K562 (cell line): ENCODE results near the gene SLC1A5. TPM values are rescaled to one million over a fixed set of nuclear protein-coding genes. Genes with fewer than 3 reads are reported as not detected.

Experiments
- E2F6 ChIP-seq, 2 experiments: IDR thresholded peaks; 2 replicates each; pipeline ENCODE4 v1.6.1; 2011; ENCODE audit warnings: borderline replicate concordance in 1 of 2, control low read depth in 1 of 2, low read depth in 1 of 2, low read length in 1 of 2, mild to moderate bottlenecking in 1 of 2, mixed read lengths in 1 of 2, moderate library complexity in 1 of 2; ENCODE audit not compliant: insufficient read depth in 1 of 2, insufficient read length in 1 of 2, poor library complexity in 1 of 2, severe bottlenecking in 1 of 2; ENCODE audit errors: extremely low read depth in 1 of 2
- ESRRB ChIP-seq: fragments of 250-450 bp; sonication (Bioruptor Pico); IDR thresholded peaks from 2 replicates; pipeline ENCODE4 v1.5.0; 2020; ENCODE audit warnings: mild to moderate bottlenecking, moderate library complexity, borderline replicate concordance
- EZH2 ChIP-seq: IDR thresholded peaks from 2 replicates; pipeline ENCODE4 v1.6.1; 2012; ENCODE audit warnings: low read depth, mild to moderate bottlenecking, inconsistent platforms, low read length, borderline replicate concordance
- FOXJ2 ChIP-seq: fragments of 200-800 bp; sonication (Bioruptor generic); IDR thresholded peaks from 2 replicates; pipeline ENCODE4 v1.6.1; 2016; ENCODE audit warnings: missing genetic modification characterization, missing compliant biosample characterization
- GABPA ChIP-seq: fragments of 200-800 bp; sonication (Bioruptor generic); conservative IDR thresholded peaks from 2 replicates; pipeline ENCODE4 v1.6.1; 2016; ENCODE audit warnings: low read depth, missing genetic modification characterization, missing compliant biosample characterization
- MBD2 ChIP-seq: sonication (generic); IDR thresholded peaks from 2 replicates; pipeline ENCODE4 v1.6.1; 2016; ENCODE audit warnings: low read depth, borderline replicate concordance
- NR1H2 ChIP-seq: sonication (generic); formaldehyde crosslinking; IDR thresholded peaks from 2 replicates; pipeline ENCODE4 v1.4.0; 2020; ENCODE audit warnings: mild to moderate bottlenecking, missing genetic modification reagents
- NR2C1 ChIP-seq, 2 experiments: fragments of 450-650 bp; IDR thresholded peaks; 2 replicates each; pipeline ENCODE4 v1.6.1; 2017; ENCODE audit warnings: mild to moderate bottlenecking in 2 of 2, antibody characterized with exemption in 1 of 2, inconsistent platforms in 1 of 2, missing compliant biosample characterization in 1 of 2, missing genetic modification characterization in 1 of 2
- RBM22 ChIP-seq: fragments of 200-400 bp; formaldehyde crosslinking; IDR thresholded peaks from 2 replicates; pipeline ENCODE4 v1.6.1; 2018; ENCODE audit warnings: low read length, low read depth; ENCODE audit not compliant: poor library complexity, severe bottlenecking
- TCFL5 ChIP-seq: fragments of 250-450 bp; sonication (Bioruptor Pico); conservative IDR thresholded peaks from 2 replicates; pipeline ENCODE4 v1.6.1; 2021; ENCODE audit warnings: mild to moderate bottlenecking, moderate library complexity, matching md5 sums
- TOE1 ChIP-seq, 2 experiments: fragments of 450-650 bp in 1 of 2; sonication (generic) in 1 of 2; formaldehyde crosslinking in 1 of 2; IDR thresholded peaks; 2 replicates each; pipeline versions ENCODE4 v1.7.1 to v1.8.0; 2016 to 2022; ENCODE audit warnings: borderline replicate concordance in 2 of 2, mild to moderate bottlenecking in 2 of 2, antibody characterized with exemption in 1 of 2, inconsistent platforms in 1 of 2, low read depth in 1 of 2, missing genetic modification reagents in 1 of 2, moderate library complexity in 1 of 2
- USF2 ChIP-seq: sonication (generic); formaldehyde crosslinking; IDR thresholded peaks from 2 replicates; pipeline ENCODE4 v1.5.0; 2020; ENCODE audit warnings: missing genetic modification reagents
- WHSC1 ChIP-seq: IDR thresholded peaks from one replicate; pipeline ENCODE4 v1.6.1; 2012; ENCODE audit warnings: low read length, control low read depth, inconsistent platforms
- ZBTB34 ChIP-seq: fragments of 250-450 bp; sonication (Bioruptor Pico); IDR thresholded peaks from 2 replicates; pipeline ENCODE4 v1.8.0; 2021; ENCODE audit warnings: mild to moderate bottlenecking, moderate library complexity
- ZNF639 ChIP-seq, 2 experiments: fragments of 200-800 bp in 1 of 2; sonication (Bioruptor generic) in 1 of 2; sonication (generic) in 1 of 2; formaldehyde crosslinking in 1 of 2; IDR thresholded peaks in 1 of 2; conservative IDR thresholded peaks in 1 of 2; 2 replicates each; pipeline versions ENCODE4 v1.5.0 to v1.6.1; 2016 to 2020; ENCODE audit warnings: missing compliant biosample characterization in 1 of 2, missing genetic modification characterization in 1 of 2, missing genetic modification reagents in 1 of 2
- ZNF830 ChIP-seq: fragments of 250-450 bp; sonication (Bioruptor Pico); IDR thresholded peaks from 2 replicates; pipeline ENCODE4 v1.5.0; 2021; ENCODE audit warnings: mild to moderate bottlenecking
- polyA plus RNA-seq, 8 experiments: library from polyadenylated mRNA; depleted of rRNA in 4 of 8; stranded (reverse) in 5 of 8; unstranded in 3 of 8; fragments of >200 nt; fragmentation: Nextera tagmentation in 2 of 8; fragmentation: Illumina TruSeq in 1 of 8; extraction: Ambion mirVana in 2 of 8; extraction: Trizol in 1 of 8; gene quantifications; 2 replicates each; pipeline versions ENCODE4 v1.2.1 to v1.2.3, GENCODE V29; 2011 to 2014; ENCODE audit warnings: inconsistent platforms in 1 of 8, missing spikeins in 1 of 8
- total RNA-seq, 7 experiments: library from RNA; depleted of rRNA in 6 of 7; stranded (reverse); fragments of >200 nt in 6 of 7; fragmentation: Illumina TruSeq in 2 of 7; extraction: Trizol in 2 of 7; gene quantifications; 2 replicates each; pipeline versions ENCODE4 v1.2.1 to v1.2.3, GENCODE V29; 2011 to 2021; ENCODE audit warnings: low replicate concordance in 1 of 7
- TF ChIP-seq, protein P1 (sequence below): fragments of 450-650 bp; IDR thresholded peaks from 2 replicates; pipeline ENCODE4 v1.7.0; 2016; ENCODE audit warnings: borderline replicate concordance
- TF ChIP-seq, protein P2 (sequence below): fragments of 450-650 bp; conservative IDR thresholded peaks from 2 replicates; pipeline ENCODE4 v1.6.1; 2016; ENCODE audit warnings: missing genetic modification characterization, low read depth, mild to moderate bottlenecking, missing compliant biosample characterization, moderate library complexity

SLC1A5 gene
- total and polyA plus RNA-seq, 9 of the 15 experiments (the other 6 are each of a cell fraction or from before 2014, with no cell fraction given) = 31.2 to 417 (median 134) TPM

- TF ChIP-seq RBM22 = no peak
- TF ChIP-seq TCFL5 (CRISPR knock-in tag) = no peak
- TF ChIP-seq ZNF830 = no peak
- TF ChIP-seq NR1H2 (CRISPR knock-in tag) = no peak
- no peak for TF ChIP-seq ZBTB34
- TF ChIP-seq ZNF639 (CRISPR knock-in tag; conservative IDR thresholded peaks at IDR 0.05 in 1 of 2, IDR thresholded peaks at IDR 0.05 in 1 of 2) = peak in 1 of 2 experiments; percentile 51; a peak in 1 of 4 replicates
- TF ChIP-seq, protein P1, sequence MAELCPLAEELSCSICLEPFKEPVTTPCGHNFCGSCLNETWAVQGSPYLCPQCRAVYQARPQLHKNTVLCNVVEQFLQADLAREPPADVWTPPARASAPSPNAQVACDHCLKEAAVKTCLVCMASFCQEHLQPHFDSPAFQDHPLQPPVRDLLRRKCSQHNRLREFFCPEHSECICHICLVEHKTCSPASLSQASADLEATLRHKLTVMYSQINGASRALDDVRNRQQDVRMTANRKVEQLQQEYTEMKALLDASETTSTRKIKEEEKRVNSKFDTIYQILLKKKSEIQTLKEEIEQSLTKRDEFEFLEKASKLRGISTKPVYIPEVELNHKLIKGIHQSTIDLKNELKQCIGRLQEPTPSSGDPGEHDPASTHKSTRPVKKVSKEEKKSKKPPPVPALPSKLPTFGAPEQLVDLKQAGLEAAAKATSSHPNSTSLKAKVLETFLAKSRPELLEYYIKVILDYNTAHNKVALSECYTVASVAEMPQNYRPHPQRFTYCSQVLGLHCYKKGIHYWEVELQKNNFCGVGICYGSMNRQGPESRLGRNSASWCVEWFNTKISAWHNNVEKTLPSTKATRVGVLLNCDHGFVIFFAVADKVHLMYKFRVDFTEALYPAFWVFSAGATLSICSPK = no peak
- no peak for TF ChIP-seq EZH2
- peak in 1 of 2 experiments; percentile 49 for TF ChIP-seq E2F6 (IDR thresholded peaks at IDR 0.05; ENCODE audit: borderline replicate concordance in 1 of 2, extremely low read depth in 1 of 2, insufficient read depth in 1 of 2, insufficient read length in 1 of 2, low read depth in 1 of 2, low read length in 1 of 2, poor library complexity in 1 of 2, severe bottlenecking in 1 of 2)
- 0 out of 2 replicates have a peak, but pooled peaks have one; percentile 17 for TF ChIP-seq GABPA (tag)
- no peak for TF ChIP-seq NR2C1 (IDR thresholded peaks at IDR 0.05)
- TF ChIP-seq NR2C1 (tag; IDR thresholded peaks at IDR 0.05) = no peak; the same call in 1 of the 2 replicates
- no peak for TF ChIP-seq WHSC1
- TF ChIP-seq TOE1 (IDR thresholded peaks at IDR 0.05; ENCODE audit: borderline replicate concordance) = no peak
- TF ChIP-seq TOE1 (CRISPR knock-in tag; IDR thresholded peaks at IDR 0.05; ENCODE audit: borderline replicate concordance, low read depth) = no peak
- TF ChIP-seq FOXJ2 = no peak
- TF ChIP-seq, protein P2, sequence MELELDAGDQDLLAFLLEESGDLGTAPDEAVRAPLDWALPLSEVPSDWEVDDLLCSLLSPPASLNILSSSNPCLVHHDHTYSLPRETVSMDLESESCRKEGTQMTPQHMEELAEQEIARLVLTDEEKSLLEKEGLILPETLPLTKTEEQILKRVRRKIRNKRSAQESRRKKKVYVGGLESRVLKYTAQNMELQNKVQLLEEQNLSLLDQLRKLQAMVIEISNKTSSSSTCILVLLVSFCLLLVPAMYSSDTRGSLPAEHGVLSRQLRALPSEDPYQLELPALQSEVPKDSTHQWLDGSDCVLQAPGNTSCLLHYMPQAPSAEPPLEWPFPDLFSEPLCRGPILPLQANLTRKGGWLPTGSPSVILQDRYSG (tag) = no peak
- no peak for TF ChIP-seq USF2 (CRISPR knock-in tag)
- TF ChIP-seq ESRRB = no peak
- no peak for TF ChIP-seq MBD2
These were observed 57.3 kb downstream of the SLC1A5 start (continued) for GRCh38 chr19:46731007-46731501.
